A673 (cell line): ENCODE measurements around the gene MEAK7. TPM values are rescaled to one million over a fixed set of nuclear protein-coding genes. Genes with fewer than 3 reads are reported as not detected.

Experiments used
- BruUV-seq: library from RNA; stranded (reverse); fragments of 400-500 nt; replicated peaks from 2 replicates; lab custom pipeline; 2021; lab: Mats Ljungman, UMichigan
- CTCF ChIA-PET: fragments of 300-600 bp; sonication (Branson Sonifier 250); formaldehyde crosslinking; loops from one replicate; lab custom pipeline; 2022; ENCODE audit warnings: antibody characterized with exemption; lab: Charles Lee
- POLR2A ChIA-PET: fragments of 300-600 bp; sonication (Branson Sonifier 250); formaldehyde crosslinking; loops from one replicate; lab custom pipeline; 2022; ENCODE audit warnings: antibody characterized with exemption; ENCODE audit not compliant: low non-redundant PET; lab: Charles Lee
- DNase-seq: peaks from one replicate; pipeline ENCODE4 v3.0.0-alpha.2; 2015; ENCODE audit warnings: low spot score
- H3K27ac ChIP-seq: fragments of 200-600 bp; sonication (generic); 2 replicates; pipeline ENCODE4 v1.5.1; 2016; ENCODE audit warnings: mixed run types, low read depth, mild to moderate bottlenecking, mixed read lengths, antibody characterized with exemption, low read length; ENCODE audit not compliant: poor library complexity, severe bottlenecking
- H3K27me3 ChIP-seq: fragments of 200-600 bp; sonication (generic); replicated peaks from 2 replicates; pipeline ENCODE4 v1.6.1; 2017; ENCODE audit warnings: mixed run types, low read depth, mild to moderate bottlenecking, mixed read lengths, antibody characterized with exemption, low read length; ENCODE audit not compliant: insufficient read depth, poor library complexity
- H3K36me3 ChIP-seq: fragments of 200-600 bp; sonication (generic); 2 replicates; pipeline ENCODE4 v1.6.1; 2016; ENCODE audit warnings: mixed run types, mild to moderate bottlenecking, mixed read lengths, antibody characterized with exemption, low read length; ENCODE audit not compliant: insufficient read depth, poor library complexity, severe bottlenecking
- H3K4me1 ChIP-seq: fragments of 200-600 bp; sonication (generic); 2 replicates; pipeline ENCODE4 v1.6.1; 2017; ENCODE audit warnings: mixed run types, mild to moderate bottlenecking, mixed read lengths, antibody characterized with exemption, low read length; ENCODE audit not compliant: insufficient read depth, poor library complexity, severe bottlenecking
- H3K4me3 ChIP-seq: fragments of 200-600 bp; sonication (generic); 2 replicates; pipeline ENCODE4 v1.5.1; 2016; ENCODE audit warnings: low read depth, mixed run types, mild to moderate bottlenecking, mixed read lengths, low read length; ENCODE audit not compliant: poor library complexity, severe bottlenecking
- H3K9me3 ChIP-seq: fragments of 200-600 bp; sonication (generic); 2 replicates; pipeline ENCODE4 v1.6.1; 2016; ENCODE audit warnings: mixed run types, low read depth, mild to moderate bottlenecking, mixed read lengths, antibody characterized with exemption, low read length; ENCODE audit not compliant: poor library complexity, severe bottlenecking
- CTCF ChIP-seq: fragments of 300-800, 200-600 bp; sonication (generic); conservative IDR thresholded peaks from 2 replicates; pipeline ENCODE4 v1.5.1; 2017; ENCODE audit warnings: low read depth, mild to moderate bottlenecking, antibody characterized with exemption, low read length, moderate library complexity, mixed read lengths
- EZH2 ChIP-seq: fragments of 200-600 bp; sonication (generic); IDR thresholded peaks from 2 replicates; pipeline ENCODE4 v1.6.1; 2017; ENCODE audit warnings: borderline replicate concordance, low read depth, mild to moderate bottlenecking, mixed read lengths, antibody characterized with exemption, low read length; ENCODE audit not compliant: poor library complexity, severe bottlenecking
- intact Hi-C: fragments of 100-400 bp; cut with micrococcal nuclease; formaldehyde crosslinking; loops from one replicate; pipeline ENCODE4 v1.10.0; 2022; ENCODE audit not compliant: unreplicated experiment
- total RNA-seq: library from RNA; stranded (reverse); gene quantifications from 2 replicates; pipeline ENCODE4 v1.2.3, GENCODE V29; 2021

Gene MEAK7
- total RNA-seq, 1 experiment from 2014 or later, result 11.6 TPM

- TF ChIP-seq EZH2, result no peak
- no peak for TF ChIP-seq CTCF
- CTCF ChIA-PET, result no interaction called here
- H3K9me3 ChIP-seq, result peaks cover 12% of the 10 kb centered on the region
- H3K27me3 ChIP-seq, result no peaks in the 10 kb centered on the region
- no peaks in the 10 kb centered on the region for H3K36me3 ChIP-seq
- BruUV-seq, result no TSS peak
- POLR2A ChIA-PET, result no interaction called here
- intact Hi-C loops, result no loop called here
- H3K4me3 ChIP-seq, result no peak overlapping the region
- DNase-seq, result no peak
- H3K4me1 ChIP-seq, result no peaks in the 10 kb centered on the region
- H3K27ac ChIP-seq, result no peak overlapping the region
Observed at GRCh38 chr16:84467256-84467655, 37.2 kb downstream of the MEAK7 start.

GRCh38 chr16:84466692-84467091, 37.8 kb downstream of the MEAK7 start:
- POLR2A ChIA-PET, result no interaction called here
- Histone ChIP-seq H3K27ac (no peak overlapping the region), H3K4me1 (no peaks in the 10 kb centered on the region), H3K9me3 (peaks cover 12% of the 10 kb centered on the region), H3K36me3 (no peaks in the 10 kb centered on the region), H3K27me3 (no peaks in the 10 kb centered on the region), H3K4me3 (no peak overlapping the region)
- intact Hi-C loops, result no loop called here
- DNase-seq, result no peak
- CTCF ChIA-PET, result no interaction called here
- BruUV-seq, result no TSS peak
- TF ChIP-seq CTCF (no peak), EZH2 (no peak)

GRCh38 chr16:84465154-84465553, 39.3 kb downstream of the MEAK7 start:
- CTCF ChIA-PET, result no interaction called here
- Histone ChIP-seq H3K27me3 (no peaks in the 10 kb centered on the region), H3K4me3 (no peak overlapping the region), H3K9me3 (peaks cover 12% of the 10 kb centered on the region), H3K27ac (no peak overlapping the region), H3K36me3 (no peaks in the 10 kb centered on the region), H3K4me1 (no peaks in the 10 kb centered on the region)
- POLR2A ChIA-PET, result no interaction called here
- intact Hi-C loops, result no loop called here
- BruUV-seq, result no TSS peak
- TF ChIP-seq CTCF, result no peak
- TF ChIP-seq EZH2, result no peak
- DNase-seq, result no peak
